ENCODE data around the gene EDIL3. TPM values are rescaled to one million over a fixed set of nuclear protein-coding genes. Genes with fewer than 3 reads are reported as not detected.

Gene EDIL3
- total RNA-seq, 1 donor from 2014 or later = 45.9 TPM

GRCh38 chr5:83919071-83920041, 465.3 kb downstream of the EDIL3 start:
- DNase-seq (ENCODE audit: extremely low read depth, low read depth, low spot score) = no peak

- no peak for DNase-seq (ENCODE audit: extremely low read depth, low read depth, low spot score)
Observed at GRCh38 chr5:83917261-83917908, 467.3 kb downstream of the EDIL3 start.

- no peak for DNase-seq (ENCODE audit: extremely low read depth, low read depth, low spot score)
Observed at GRCh38 chr5:83914662-83915418, 469.8 kb downstream of the EDIL3 start.

GRCh38 chr5:83914199-83914598, 470.5 kb downstream of the EDIL3 start:
- no peak for DNase-seq (ENCODE audit: extremely low read depth, low read depth, low spot score)

GRCh38 chr5:83913593-83913992, 471.1 kb downstream of the EDIL3 start:
- no peak for DNase-seq (ENCODE audit: extremely low read depth, low read depth, low spot score)

- no peak for DNase-seq (ENCODE audit: extremely low read depth, low read depth, low spot score)
Observed at GRCh38 chr5:83911367-83911919, 473.2 kb downstream of the EDIL3 start.

- no peak for DNase-seq (ENCODE audit: extremely low read depth, low read depth, low spot score)
Observed at GRCh38 chr5:83900306-83900705, 484.4 kb downstream of the EDIL3 start.

- DNase-seq (ENCODE audit: extremely low read depth, low read depth, low spot score) = no peak
Observed at GRCh38 chr5:83899326-83899970, 485.2 kb downstream of the EDIL3 start.

GRCh38 chr5:83895860-83896259, 488.8 kb downstream of the EDIL3 start:
- no peak for DNase-seq (ENCODE audit: extremely low read depth, low read depth, low spot score)

- no peak for DNase-seq (ENCODE audit: extremely low read depth, low read depth, low spot score)
Observed at GRCh38 chr5:83891261-83891660, 493.4 kb downstream of the EDIL3 start.

Measured in glomerular endothelial cell (primary cell).